NT2/D1 (cell line): Measurements from ENCODE around the gene NRDE2.

Experiments
- YY1 ChIP-seq: IDR thresholded peaks from 2 replicates; pipeline ENCODE4 v1.6.1; 2011; ENCODE audit not compliant: insufficient read length, insufficient read depth
- ZNF274 ChIP-seq: IDR thresholded peaks from 2 replicates; pipeline ENCODE4 v1.6.1; 2011; ENCODE audit warnings: mild to moderate bottlenecking, low read depth, low read length

- TF ChIP-seq ZNF274 (no peak), YY1 (no peak)
These were observed 31.1 kb downstream of the NRDE2 start for GRCh38 chr14:90300611-90301047.
